A549 (cell line): ENCODE data around the gene ARFRP1. TPM values are rescaled to one million over a fixed set of nuclear protein-coding genes. Genes with fewer than 3 reads are reported as not detected.
A peak's percentile ranks its signal among the peaks of the same experiment; 100 is the strongest.

Source experiments
- ATAC-seq, 2 experiments: fragments of 200-7000 bp in 1 of 2; fragments of >200 bp in 1 of 2; cut with Nextera tagmentation in 1 of 2; cut with Tn5 transposase in 1 of 2; 3 replicates each; pipeline versions ENCODE4 v1.8.0 to v1.9.1; 2018 to 2020; ENCODE audit warnings: mild to moderate bottlenecking in 1 of 2, moderate library complexity in 1 of 2
- CTCF ChIA-PET: fragments of 300-600 bp; sonication (Branson Sonifier 250); formaldehyde crosslinking; extraction: SDS; loops from one replicate; lab custom pipeline; 2021; ENCODE audit warnings: antibody characterized with exemption, inconsistent platforms; lab: Yijun Ruan, JAX
- POLR2A ChIA-PET: fragments of 350-600 bp; formaldehyde crosslinking; extraction: SDS; loops from one replicate; lab custom pipeline; 2021; ENCODE audit warnings: antibody characterized with exemption, inconsistent platforms; lab: Yijun Ruan, JAX
- DNase-seq, 2 experiments: peaks; one replicate each; pipeline versions ENCODE4 v3.0.0 to v3.0.0-alpha.2; 2011 to 2016; ENCODE audit warnings: low read depth in 1 of 2, low spot score in 1 of 2
- FAIRE-seq: peaks from 2 replicates; lab custom pipeline; 2011; peaks lifted over from hg19 to GRCh38; lab: Jason Lieb, UNC
- H3K27ac ChIP-seq, 2 experiments: fragments of >200 bp; sonication (Bioruptor Twin); formaldehyde crosslinking; 3 replicates each; pipeline ENCODE4 v1.5.1; 2016 to 2017
- H3K4me1 ChIP-seq: fragments of >200 bp; sonication (Bioruptor Twin); formaldehyde crosslinking; 3 replicates; pipeline ENCODE4 v1.6.1; 2016
- H3K4me2 ChIP-seq: fragments of >200 bp; sonication (Bioruptor Twin); formaldehyde crosslinking; 3 replicates; pipeline ENCODE4 v1.6.1; 2016
- H3K4me3 ChIP-seq: fragments of >200 bp; sonication (Bioruptor Twin); formaldehyde crosslinking; 3 replicates; pipeline ENCODE4 v1.5.1; 2016
- H3K9me3 ChIP-seq: fragments of >200 bp; sonication (Bioruptor Twin); formaldehyde crosslinking; 3 replicates; pipeline ENCODE4 v1.6.1; 2016
- CHD2 ChIP-seq: fragments of 150-350 bp; IDR thresholded peaks from 2 replicates; pipeline ENCODE4 v1.6.1; 2014; ENCODE audit warnings: low read length; ENCODE audit not compliant: partially characterized antibody
- ELK1 ChIP-seq: fragments of 150-350 bp; IDR thresholded peaks from 2 replicates; pipeline ENCODE4 v1.6.1; 2014; ENCODE audit warnings: low read depth, mild to moderate bottlenecking, low read length
- EP300 ChIP-seq, 2 experiments: fragments of >200 bp; sonication (Bioruptor Twin); formaldehyde crosslinking; IDR thresholded peaks; 2 replicates in 1 of 2; 3 replicates in 1 of 2; pipeline ENCODE4 v1.6.1; 2016 to 2017
- FOSL2 ChIP-seq, 2 experiments: fragments of 450-650 bp in 1 of 2; fragments of >200 bp in 1 of 2; sonication (Bioruptor Twin) in 1 of 2; formaldehyde crosslinking; IDR thresholded peaks; 2 replicates each; pipeline versions ENCODE4 v1.5.0 to v1.6.1; 2016 to 2020; ENCODE audit warnings: mild to moderate bottlenecking in 1 of 2, moderate library complexity in 1 of 2
- FOXS1 ChIP-seq: fragments of 250-450 bp; sonication (Bioruptor Pico); IDR thresholded peaks from 2 replicates; pipeline ENCODE4 v1.5.0; 2020; ENCODE audit warnings: mild to moderate bottlenecking, moderate library complexity
- HDAC2 ChIP-seq: fragments of 200-600 bp; sonication (generic); IDR thresholded peaks from 2 replicates; pipeline ENCODE4 v1.6.1; 2016
- HMGXB4 ChIP-seq: fragments of 250-450 bp; sonication (Bioruptor Pico); IDR thresholded peaks from 2 replicates; pipeline ENCODE4 v1.5.0; 2021; ENCODE audit warnings: mild to moderate bottlenecking, moderate library complexity, borderline replicate concordance
- JUNB ChIP-seq: fragments of >200 bp; sonication (Bioruptor Twin); formaldehyde crosslinking; IDR thresholded peaks from 2 replicates; pipeline ENCODE4 v1.6.1; 2016
- KDM1A ChIP-seq: fragments of 200-600 bp; sonication (generic); IDR thresholded peaks from 2 replicates; pipeline ENCODE4 v1.6.1; 2016; ENCODE audit warnings: low read depth, mild to moderate bottlenecking
- KDM5A ChIP-seq: fragments of 200-600 bp; sonication (generic); IDR thresholded peaks from 2 replicates; pipeline ENCODE4 v1.6.1; 2016; ENCODE audit warnings: antibody characterized with exemption, mild to moderate bottlenecking
- NPAS2 ChIP-seq: fragments of 250-450 bp; sonication (Bioruptor Pico); IDR thresholded peaks from 2 replicates; pipeline ENCODE4 v1.8.0; 2022; ENCODE audit warnings: mild to moderate bottlenecking, moderate library complexity, borderline replicate concordance
- NR3C1 ChIP-seq: fragments of >200 bp; sonication (Bioruptor Twin); formaldehyde crosslinking; IDR thresholded peaks from 3 replicates; pipeline ENCODE4 v1.6.1; 2017
- PBX3 ChIP-seq: IDR thresholded peaks from 2 replicates; pipeline ENCODE4 v1.6.1; 2012
- RCOR1 ChIP-seq: fragments of 150-350 bp; IDR thresholded peaks from 2 replicates; pipeline ENCODE4 v1.6.1; 2014; ENCODE audit warnings: antibody characterized with exemption, low read length, low read depth
- RFX5 ChIP-seq: fragments of 450-650 bp; IDR thresholded peaks from 2 replicates; pipeline ENCODE4 v1.7.1; 2014; ENCODE audit warnings: antibody characterized with exemption, mild to moderate bottlenecking, moderate library complexity
- TFCP2L1 ChIP-seq: fragments of 250-450 bp; sonication (Bioruptor Pico); IDR thresholded peaks from 2 replicates; pipeline ENCODE4 v1.5.0; 2021; ENCODE audit warnings: mild to moderate bottlenecking
- USF2 ChIP-seq: fragments of 450-650 bp; IDR thresholded peaks from 2 replicates; pipeline ENCODE4 v1.6.1; 2014; ENCODE audit warnings: antibody characterized with exemption
- ZSCAN20 ChIP-seq: fragments of 250-450 bp; sonication (Bioruptor Pico); IDR thresholded peaks from 2 replicates; pipeline ENCODE4 v1.8.0; 2022; ENCODE audit warnings: mild to moderate bottlenecking, moderate library complexity
- WGBS: methylation state at CpG from one replicate; pipeline ENCODE4 v1.1.6; 2017; ENCODE audit errors: missing lambda C conversion rate; 5-methylcytosine and 5-hydroxymethylcytosine counted together
- polyA plus RNA-seq, 4 experiments: library from polyadenylated mRNA; depleted of rRNA in 3 of 4; stranded (reverse); fragments of >200 nt; fragmentation: RNase III in 1 of 4; extraction: RNeasy Plus Mini Kit Qiagen cat#74134 plus additional on column Dnase treatment in 1 of 4; gene quantifications; 2 replicates in 3 of 4; 3 replicates in 1 of 4; pipeline ENCODE4 v1.2.3, GENCODE V29; 2011 to 2017

The ARFRP1 gene
- polyA plus RNA-seq, 2 of the 4 experiments (the other 2 are of a cell fraction) = 25.1 to 29.7 TPM

GRCh38 chr20:63712191-63712590, 4.4 kb upstream of the ARFRP1 start:
- CTCF ChIA-PET = interaction anchor here (1.4 to 1.7 kb wide), 2 partner anchors 28 to 175 kb away, joined by 4 read pairs; partner anchors contain the start of gene PTK6
- FAIRE-seq (no peak), ATAC-seq (no peak), DNase-seq (no peak)
- peaks cover 10% of the 10 kb centered on the region; the same call in 1 of the 3 replicates for H3K4me1 ChIP-seq
- no peak overlapping the region for H3K27ac ChIP-seq
- no peak overlapping the region for H3K4me2 ChIP-seq
- POLR2A ChIA-PET = interaction anchor here (1.1 kb wide), 1 partner anchor 29 kb away, joined by 3 read pairs; no protein-coding TSS in a partner anchor
- TF ChIP-seq KDM5A (no peak), HMGXB4 (CRISPR knock-in tag) (no peak), KDM1A (peak; percentile 73; the same call in 1 of the 2 replicates)
- H3K4me3 ChIP-seq = no peak overlapping the region
- peaks cover 25% of the 10 kb centered on the region for H3K9me3 ChIP-seq
- WGBS = 97% methylated on average over 1 of the region's 1 CpG

GRCh38 chr20:63711085-63711645, 3.4 kb upstream of the ARFRP1 start:
- Histone ChIP-seq H3K4me3 (no peak overlapping the region), H3K27ac (no peak overlapping the region), H3K4me1 (peaks cover 17% of the 10 kb centered on the region), H3K4me2 (no peak overlapping the region), H3K9me3 (peaks cover 25% of the 10 kb centered on the region)
- WGBS = 85% methylated on average over 12 of the region's 12 CpGs
- FAIRE-seq = no peak
- DNase-seq = no peak
- POLR2A ChIA-PET = interaction anchor here (1.1 kb wide), 1 partner anchor 30 kb away, joined by 3 read pairs; no protein-coding TSS in a partner anchor
- TF ChIP-seq NR3C1 = no peak
- no peak for TF ChIP-seq JUNB
- no peak for TF ChIP-seq CHD2
- TF ChIP-seq HDAC2 = no peak
- no peak for TF ChIP-seq RFX5
- TF ChIP-seq FOXS1 = no peak
- no peak for TF ChIP-seq TFCP2L1
- TF ChIP-seq EP300 (IDR thresholded peaks at IDR 0.05) = no peak
- no peak for TF ChIP-seq ZSCAN20 (CRISPR knock-in tag)
- no peak for TF ChIP-seq HMGXB4 (CRISPR knock-in tag)
- TF ChIP-seq RCOR1 = no peak
- TF ChIP-seq ELK1 = no peak
- no peak for TF ChIP-seq PBX3
- TF ChIP-seq NPAS2 (CRISPR knock-in tag) = no peak
- no peak for TF ChIP-seq USF2
- TF ChIP-seq FOSL2 (IDR thresholded peaks at IDR 0.05) = no peak
- TF ChIP-seq FOSL2 (CRISPR knock-in tag; IDR thresholded peaks at IDR 0.05) = no peak
- CTCF ChIA-PET = interaction anchor here (0.7 to 1.7 kb wide), 4 partner anchors 10 to 174 kb away, joined by 3 to 4 read pairs (median 4); partner anchors contain the start of gene PTK6
- no peak for ATAC-seq
